CD4-positive, CD25-positive, alpha-beta regulatory T cell (primary cell): ENCODE results near the gene RBM28. TPM values are rescaled to one million over a fixed set of nuclear protein-coding genes. Genes with fewer than 3 reads are reported as not detected.

Source experiments
- ATAC-seq, 2 donors: fragments of 150-1000 bp; cut with Tn5 transposase; one replicate each; pipeline ENCODE4 v1.10.0; 2021; ENCODE audit warnings: low read depth in 2 of 2, moderate number of reproducible peaks in 2 of 2, moderate library complexity in 1 of 2
- DNase-seq, 3 donors: peaks; one replicate each; pipeline versions ENCODE4 v3.0.0 to v3.0.0-alpha.2; 2012 to 2022; ENCODE audit warnings: mixed read lengths in 1 of 3
- H3K27ac ChIP-seq: one replicate; pipeline ENCODE4 v1.7.0; 2013; ENCODE audit warnings: mild to moderate bottlenecking, low read length; ENCODE audit not compliant: insufficient read depth, poor library complexity, severe bottlenecking
- H3K27me3 ChIP-seq: one replicate; pipeline ENCODE4 v1.7.0; 2013; ENCODE audit warnings: low read length; ENCODE audit not compliant: control insufficient read depth, insufficient read depth
- H3K36me3 ChIP-seq: one replicate; pipeline ENCODE4 v1.7.0; 2013; ENCODE audit warnings: mild to moderate bottlenecking, low read length, moderate library complexity; ENCODE audit not compliant: control insufficient read depth, insufficient read depth
- H3K4me1 ChIP-seq: 2 replicates; pipeline ENCODE4 v1.7.0; 2013; ENCODE audit warnings: mild to moderate bottlenecking, low read length; ENCODE audit not compliant: insufficient read depth, control insufficient read depth, poor library complexity, severe bottlenecking
- H3K4me3 ChIP-seq: one replicate; pipeline ENCODE4 v1.7.0; 2013; ENCODE audit warnings: low read depth, mild to moderate bottlenecking, low read length, moderate library complexity
- H3K9me3 ChIP-seq, 2 experiments: 1 replicate in 1 of 2; 2 replicates in 1 of 2; pipeline ENCODE4 v1.7.0; 2013; ENCODE audit warnings: low read length in 2 of 2, mild to moderate bottlenecking in 1 of 2, moderate library complexity in 1 of 2; ENCODE audit not compliant: control insufficient read depth in 2 of 2
- H3K27ac Mint-ChIP-seq, 3 donors: one replicate each; pipeline ENCODE4 v1.8.0; 2020 to 2022; ENCODE audit warnings: mild to moderate bottlenecking in 3 of 3, mixed read lengths in 3 of 3, moderate library complexity in 2 of 3
- H3K27me3 Mint-ChIP-seq: one replicate; pipeline ENCODE4 v1.8.0; 2022; ENCODE audit warnings: mild to moderate bottlenecking, mixed read lengths
- H3K36me3 Mint-ChIP-seq: one replicate; pipeline ENCODE4 v1.8.0; 2020; ENCODE audit warnings: mixed read lengths
- H3K4me1 Mint-ChIP-seq, 4 donors: one replicate each; pipeline ENCODE4 v1.8.0; 2020 to 2022; ENCODE audit warnings: mixed read lengths in 4 of 4, mild to moderate bottlenecking in 1 of 4
- H3K4me3 Mint-ChIP-seq, 4 donors: one replicate each; pipeline ENCODE4 v1.8.0; 2020 to 2022; ENCODE audit warnings: mild to moderate bottlenecking in 4 of 4, mixed read lengths in 4 of 4, moderate library complexity in 3 of 4
- H3K9me3 Mint-ChIP-seq, 7 donors: one replicate each; pipeline ENCODE4 v1.8.0; 2020 to 2022; ENCODE audit warnings: mixed read lengths in 7 of 7, mild to moderate bottlenecking in 3 of 7, moderate library complexity in 2 of 7
- polyA plus RNA-seq, 4 donors: library from polyadenylated mRNA; unstranded; fragments of 300-500 nt; fragmentation: Illumina TruSeq; gene quantifications; one replicate each; pipeline ENCODE4 v1.2.3, GENCODE V29; 2021
- total RNA-seq: library from RNA; stranded (reverse); gene quantifications from one replicate; pipeline ENCODE4 v1.2.3, GENCODE V29; 2022

The RBM28 gene
- total and polyA plus RNA-seq, 5 donors from 2014 or later = 2.0 to 28.3 (median 7.6) TPM

DNA sequence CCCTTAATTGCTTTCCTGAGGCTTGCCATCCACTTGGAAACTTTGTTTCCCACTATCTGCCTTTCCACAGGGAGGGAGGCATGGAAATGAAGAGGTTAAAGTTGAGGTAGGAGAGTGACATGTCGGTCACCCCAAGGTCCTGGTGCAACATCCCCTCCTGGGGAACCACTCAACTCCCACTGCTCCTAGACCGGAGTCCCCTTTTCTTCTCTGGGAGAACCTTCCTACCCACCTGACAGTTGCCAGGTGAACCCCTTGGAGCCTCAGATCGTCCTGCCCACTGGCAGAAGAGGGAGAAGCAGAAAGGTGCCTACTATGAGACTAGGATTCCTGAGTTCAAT, 44.4 kb upstream of the RBM28 start:
- H3K27ac Mint-ChIP-seq = no peak overlapping the region
- H3K27ac ChIP-seq = no peak overlapping the region
- H3K27me3 Mint-ChIP-seq = no peaks in the 10 kb centered on the region
- no peak for DNase-seq
- no peak overlapping the region for H3K4me3 ChIP-seq
- H3K4me3 Mint-ChIP-seq = no peak overlapping the region
- H3K9me3 Mint-ChIP-seq = no peaks in the 10 kb centered on the region
- H3K4me1 ChIP-seq = no peaks in the 10 kb centered on the region
- H3K36me3 Mint-ChIP-seq = no peaks in the 10 kb centered on the region
- H3K27me3 ChIP-seq = no peaks in the 10 kb centered on the region
- H3K4me1 Mint-ChIP-seq = peaks cover 0 to 4% (median 0%) of the 10 kb centered on the region in 4 donors
- peaks cover 5% of the 10 kb centered on the region for H3K36me3 ChIP-seq
- no peaks in the 10 kb centered on the region for H3K9me3 ChIP-seq
- ATAC-seq = no peak

DNA sequence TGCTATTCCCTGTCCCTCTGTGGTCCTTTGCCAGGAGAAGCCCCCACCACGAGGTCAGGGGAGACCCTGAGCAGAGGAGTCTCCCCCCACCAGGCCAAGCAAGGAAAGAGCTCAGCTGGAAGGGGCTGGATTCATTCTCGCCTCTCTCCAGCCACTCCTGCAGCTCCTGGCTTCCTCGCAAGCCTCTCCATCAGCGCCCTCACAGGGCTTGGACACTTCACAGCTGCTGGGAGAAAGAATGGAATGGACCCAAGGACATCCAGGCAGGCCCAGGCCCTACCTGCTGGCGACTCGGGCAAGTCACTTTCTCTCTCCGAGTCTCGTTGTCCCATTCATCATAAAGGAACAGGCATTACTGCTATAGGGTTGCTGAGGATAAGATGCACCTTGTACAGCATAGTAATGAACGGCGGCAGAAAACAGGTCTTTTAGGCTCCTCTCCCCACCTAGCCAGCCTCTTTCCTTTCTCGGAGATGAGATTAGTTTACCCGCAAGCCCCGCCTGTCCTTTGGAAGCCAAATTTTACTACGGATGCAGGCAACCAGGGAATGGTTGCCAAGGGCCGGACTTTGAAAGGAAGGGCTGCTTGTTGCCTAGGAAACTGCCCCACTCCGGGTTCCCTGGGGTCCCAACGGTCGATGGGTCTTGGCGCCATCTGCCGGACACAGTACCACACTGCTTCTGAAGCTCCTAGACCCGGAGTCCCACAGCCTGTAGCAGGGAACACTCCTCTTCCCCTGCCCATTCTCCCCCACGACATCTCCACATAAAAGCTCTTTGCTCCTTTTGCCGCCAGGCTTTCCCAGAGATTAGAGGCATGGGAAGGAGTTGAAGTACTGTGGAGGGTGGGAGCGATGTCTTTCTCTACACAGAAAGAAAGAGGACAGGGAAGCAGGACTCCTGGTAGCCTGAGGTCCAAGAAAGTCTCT, 43.8 kb upstream of the RBM28 start:
- Histone ChIP-seq H3K4me1 (no peaks in the 10 kb centered on the region), H3K4me3 (no peak overlapping the region), H3K9me3 (no peaks in the 10 kb centered on the region), H3K27me3 (no peaks in the 10 kb centered on the region), H3K36me3 (no peaks in the 10 kb centered on the region), H3K27ac (no peak overlapping the region)
- Mint-ChIP-seq H3K36me3 (no peaks in the 10 kb centered on the region), H3K27me3 (no peaks in the 10 kb centered on the region), H3K9me3 (no peaks in the 10 kb centered on the region), H3K4me3 (no peak overlapping the region), H3K27ac (no peak overlapping the region), H3K4me1 (peaks cover 0 to 4% (median 0%) of the 10 kb centered on the region in 4 donors)
- ATAC-seq = peak; percentile 62 to 69
- peak; percentile 29 to 53 (median 48) for DNase-seq

DNA sequence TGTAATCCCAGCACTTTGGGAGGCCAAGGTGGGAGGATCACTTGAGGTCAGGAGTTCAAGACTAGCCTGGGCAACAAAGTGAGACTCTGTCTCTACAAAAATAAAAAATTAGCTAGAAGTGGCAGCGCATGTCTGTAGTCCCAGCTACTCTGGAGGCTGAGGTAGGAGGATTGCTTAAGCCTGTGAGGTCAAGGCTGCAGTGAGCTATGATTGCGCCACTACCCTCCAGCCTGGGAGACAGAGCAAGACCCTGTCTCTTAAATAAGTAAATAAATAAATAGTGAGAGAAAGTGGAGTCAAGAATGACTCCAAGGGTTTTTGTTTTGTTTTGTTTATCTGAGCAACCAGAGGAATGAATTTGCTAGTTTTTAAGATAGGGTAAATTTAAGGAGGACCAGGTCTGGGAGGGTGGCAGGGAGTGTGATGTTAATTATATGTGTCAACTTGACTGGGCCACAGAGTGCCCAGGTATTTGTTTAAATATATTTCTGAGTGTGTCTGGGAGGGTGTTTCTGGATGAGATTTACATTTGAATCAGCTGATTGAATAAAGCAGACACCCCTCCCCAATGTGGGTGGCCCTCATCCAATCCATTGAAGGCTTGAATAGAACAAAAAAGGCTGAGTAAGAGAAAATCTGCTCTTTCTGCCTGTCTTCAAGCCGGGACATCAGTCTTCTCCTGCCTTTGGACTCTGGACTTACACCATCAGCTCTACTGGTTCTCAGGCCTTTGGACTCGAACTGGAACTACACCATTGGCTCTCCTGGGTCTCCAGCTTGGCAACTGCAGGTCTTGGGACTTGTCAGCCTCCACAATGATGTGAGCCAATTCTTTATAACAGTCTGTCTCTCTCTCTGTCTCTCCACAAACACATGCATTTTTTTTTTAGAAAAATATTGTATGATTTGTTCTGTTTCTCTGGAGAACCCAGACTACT, 42.5 kb upstream of the RBM28 start:
- Mint-ChIP-seq H3K27ac (peak overlapping the region in 1 of 3 donors; percentile 43), H3K27me3 (no peaks in the 10 kb centered on the region), H3K4me3 (no peak overlapping the region), H3K4me1 (peaks cover 0 to 4% (median 0%) of the 10 kb centered on the region in 4 donors), H3K36me3 (no peaks in the 10 kb centered on the region), H3K9me3 (no peaks in the 10 kb centered on the region)
- no peak overlapping the region for H3K27ac ChIP-seq
- H3K9me3 ChIP-seq = no peaks in the 10 kb centered on the region
- ATAC-seq (no peak), DNase-seq (no peak)
- no peak overlapping the region for H3K4me3 ChIP-seq
- H3K4me1 ChIP-seq = no peaks in the 10 kb centered on the region
- H3K36me3 ChIP-seq = no peaks in the 10 kb centered on the region
- no peaks in the 10 kb centered on the region for H3K27me3 ChIP-seq

DNA sequence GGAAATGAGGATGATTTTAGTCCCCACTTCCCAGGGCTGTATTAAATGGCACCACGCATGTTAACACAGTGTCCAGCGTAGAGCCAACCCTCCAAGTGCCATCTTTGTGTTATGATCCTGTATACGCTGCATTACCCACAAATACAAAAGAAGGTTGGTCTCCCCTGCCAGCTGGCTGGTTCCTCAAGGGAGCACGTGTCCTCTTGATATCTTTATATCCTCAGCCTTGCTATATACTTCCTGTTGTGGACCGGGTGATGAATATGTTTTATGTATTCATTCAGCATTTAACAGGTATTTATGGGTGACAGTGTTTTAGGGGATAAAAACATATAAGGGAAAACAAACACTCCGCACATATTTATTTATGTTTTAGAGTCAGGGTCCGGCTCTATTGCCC, 41.0 kb upstream of the RBM28 start:
- Mint-ChIP-seq H3K36me3 (no peaks in the 10 kb centered on the region), H3K4me3 (no peak overlapping the region), H3K9me3 (no peaks in the 10 kb centered on the region), H3K27ac (no peak overlapping the region), H3K4me1 (peaks cover 0 to 4% (median 0%) of the 10 kb centered on the region in 4 donors), H3K27me3 (no peaks in the 10 kb centered on the region)
- no peaks in the 10 kb centered on the region for H3K9me3 ChIP-seq
- ATAC-seq (no peak), DNase-seq (no peak)
- no peaks in the 10 kb centered on the region for H3K36me3 ChIP-seq
- no peaks in the 10 kb centered on the region for H3K4me1 ChIP-seq
- no peak overlapping the region for H3K4me3 ChIP-seq
- no peaks in the 10 kb centered on the region for H3K27me3 ChIP-seq
- no peak overlapping the region for H3K27ac ChIP-seq

DNA sequence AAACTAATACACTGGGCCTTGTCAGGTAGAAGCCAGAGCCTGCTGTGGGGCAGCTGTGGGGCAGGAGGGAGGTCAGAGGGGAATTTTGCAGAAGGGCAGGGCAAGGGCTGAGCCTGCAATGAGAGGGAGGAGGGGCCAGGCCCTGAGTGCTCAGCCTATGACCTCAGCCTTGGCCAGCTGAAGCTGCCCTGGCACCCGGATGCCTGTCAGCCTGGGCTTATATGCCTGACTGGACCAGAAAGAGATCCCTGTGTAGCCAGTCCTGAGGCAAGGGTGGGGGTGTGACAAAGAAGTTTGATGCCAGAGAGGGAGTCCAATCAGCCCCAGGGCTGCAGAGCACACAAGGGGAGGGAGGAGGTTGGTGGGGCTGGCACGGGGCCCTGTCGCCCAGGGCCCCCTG, 40.1 kb upstream of the RBM28 start:
- no peak for DNase-seq
- Mint-ChIP-seq H3K36me3 (no peaks in the 10 kb centered on the region), H3K9me3 (no peaks in the 10 kb centered on the region)

DNA sequence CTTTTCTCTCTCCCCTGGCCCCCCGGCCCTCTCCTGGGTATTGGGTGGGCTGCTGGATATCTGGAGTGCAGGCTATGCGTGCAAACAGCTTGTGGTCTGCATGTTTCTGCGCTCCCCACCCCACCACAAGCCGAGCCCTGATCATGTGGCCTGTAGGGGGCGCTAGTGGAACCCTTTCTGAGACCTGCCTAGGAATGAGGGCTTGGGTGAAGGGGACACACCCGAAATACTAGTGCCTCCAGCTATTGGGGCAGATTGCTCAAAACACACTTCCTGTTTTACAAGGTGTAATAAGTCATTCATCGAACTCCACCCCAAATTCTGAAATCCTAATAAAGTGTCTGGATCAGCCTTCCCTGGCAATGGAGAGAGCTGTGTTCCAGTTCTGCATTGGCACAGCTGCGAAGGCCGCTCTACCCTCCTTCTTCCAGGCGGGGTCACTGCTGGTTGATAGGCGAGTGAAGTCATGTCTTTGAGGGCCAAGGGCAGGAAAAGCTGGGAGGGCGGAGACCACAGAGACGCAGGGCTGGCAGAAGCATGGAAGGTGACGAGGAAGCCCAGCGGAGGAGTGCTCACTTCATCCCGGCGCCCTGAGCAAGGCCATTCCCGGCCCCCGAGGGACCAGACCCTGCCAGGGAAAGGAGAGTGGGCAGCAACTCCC, 37.6 kb upstream of the RBM28 start:
- DNase-seq = peak in 1 of 3 donors; percentile 37
- Mint-ChIP-seq H3K9me3 (no peaks in the 10 kb centered on the region), H3K4me3 (no peak overlapping the region), H3K27me3 (no peaks in the 10 kb centered on the region), H3K4me1 (no peaks in the 10 kb centered on the region), H3K36me3 (no peaks in the 10 kb centered on the region), H3K27ac (no peak overlapping the region)
- Histone ChIP-seq H3K9me3 (no peaks in the 10 kb centered on the region), H3K27me3 (peaks cover 2% of the 10 kb centered on the region), H3K36me3 (no peaks in the 10 kb centered on the region), H3K27ac (no peak overlapping the region), H3K4me1 (no peaks in the 10 kb centered on the region), H3K4me3 (no peak overlapping the region)
- ATAC-seq = no peak

More for the DNA sequence above, 40.1 kb upstream of the RBM28 start:
- H3K4me3 ChIP-seq = no peak overlapping the region
- peaks cover 0 to 4% (median 0%) of the 10 kb centered on the region in 4 donors for H3K4me1 Mint-ChIP-seq
- no peak overlapping the region for H3K4me3 Mint-ChIP-seq
- H3K9me3 ChIP-seq = no peaks in the 10 kb centered on the region
- H3K27me3 ChIP-seq = no peaks in the 10 kb centered on the region
- H3K4me1 ChIP-seq = no peaks in the 10 kb centered on the region
- H3K27me3 Mint-ChIP-seq = no peaks in the 10 kb centered on the region
- no peaks in the 10 kb centered on the region for H3K36me3 ChIP-seq
- no peak overlapping the region for H3K27ac Mint-ChIP-seq
- H3K27ac ChIP-seq = no peak overlapping the region
- no peak for ATAC-seq

DNA sequence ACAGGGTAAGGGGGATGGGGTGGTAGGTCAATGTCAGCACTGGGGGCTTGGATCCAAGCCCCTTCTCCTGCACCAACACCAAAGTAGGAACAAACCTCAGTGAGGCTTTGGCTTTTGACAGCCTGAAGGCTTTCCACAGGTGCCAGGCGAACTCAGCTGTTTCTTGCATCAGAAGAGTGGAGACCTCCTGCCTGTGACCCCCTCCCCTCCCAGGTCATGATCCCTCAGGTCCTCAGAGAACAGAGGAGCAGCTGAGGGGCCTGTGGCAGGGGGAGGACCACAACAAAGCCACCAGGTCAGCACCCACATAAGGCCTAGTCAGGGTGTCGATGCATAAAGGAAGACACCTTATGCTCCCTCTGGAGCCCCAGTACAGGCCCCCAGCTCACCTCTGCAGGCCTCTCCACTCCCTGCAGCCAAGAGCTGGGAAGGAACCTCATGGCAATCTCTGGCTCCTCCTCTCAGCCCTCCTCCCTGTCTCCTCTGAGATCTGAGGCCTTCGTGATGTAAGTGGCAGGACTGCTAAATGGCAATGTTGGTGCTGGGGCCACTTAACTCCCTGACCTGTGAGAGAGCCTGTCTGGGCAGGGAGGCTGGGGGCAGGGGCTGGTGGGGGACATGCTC, 36.9 kb upstream of the RBM28 start:
- no peak overlapping the region for H3K27ac ChIP-seq
- ATAC-seq (no peak), DNase-seq (no peak)
- peaks cover 2% of the 10 kb centered on the region for H3K27me3 ChIP-seq
- no peaks in the 10 kb centered on the region for H3K36me3 Mint-ChIP-seq
- H3K4me1 Mint-ChIP-seq = no peaks in the 10 kb centered on the region
- H3K9me3 Mint-ChIP-seq = no peaks in the 10 kb centered on the region
- H3K9me3 ChIP-seq = no peaks in the 10 kb centered on the region
- no peak overlapping the region for H3K4me3 Mint-ChIP-seq
- no peaks in the 10 kb centered on the region for H3K4me1 ChIP-seq
- H3K36me3 ChIP-seq = no peaks in the 10 kb centered on the region
- no peaks in the 10 kb centered on the region for H3K27me3 Mint-ChIP-seq
- no peak overlapping the region for H3K27ac Mint-ChIP-seq
- no peak overlapping the region for H3K4me3 ChIP-seq
